SU-DHL-6 (cell line): ENCODE measurements around the gene NEBL.

Experiments used
- H2AFZ ChIP-seq: fragments of 200-600 bp; sonication (generic); 2 replicates; pipeline ENCODE4 v1.6.1; 2014; ENCODE audit warnings: low read depth, mild to moderate bottlenecking, moderate library complexity, mixed read lengths, antibody characterized with exemption, low read length; ENCODE audit not compliant: severe bottlenecking
- H3F3A ChIP-seq: fragments of 200-600 bp; shearing (Covaris generic); 2 replicates; pipeline ENCODE4 v1.6.0; 2016; ENCODE audit warnings: antibody characterized with exemption, mild to moderate bottlenecking; ENCODE audit not compliant: insufficient read depth
- H3K27ac ChIP-seq: fragments of 200-600 bp; sonication (generic); 2 replicates; pipeline ENCODE4 v1.5.1; 2016; ENCODE audit warnings: low read depth, mild to moderate bottlenecking, low read length, moderate library complexity, mixed read lengths
- H3K27me3 ChIP-seq: fragments of 200-600 bp; sonication (generic), shearing (Covaris generic); 2 replicates; pipeline ENCODE4 v1.6.0; 2014; ENCODE audit warnings: mild to moderate bottlenecking, low read length
- H3K36me3 ChIP-seq: fragments of 200-600 bp; sonication (generic); 2 replicates; pipeline ENCODE4 v1.6.1; 2014; ENCODE audit warnings: mild to moderate bottlenecking, low read length, mixed read lengths
- H3K4me2 ChIP-seq: fragments of 300-600, 200-600 bp; shearing (Covaris generic), sonication (generic); 2 replicates; pipeline ENCODE4 v1.6.0; 2014; ENCODE audit warnings: low read length, low read depth, mild to moderate bottlenecking; ENCODE audit not compliant: poor library complexity, severe bottlenecking
- H3K4me3 ChIP-seq: fragments of 200-600 bp; sonication (generic); 2 replicates; pipeline ENCODE4 v1.5.1; 2014; ENCODE audit warnings: antibody characterized with exemption, low read length, mild to moderate bottlenecking, mixed read lengths; ENCODE audit not compliant: insufficient read depth, poor library complexity, severe bottlenecking
- H3K79me2 ChIP-seq: fragments of 200-600 bp; sonication (generic); 2 replicates; pipeline ENCODE4 v1.6.1; 2014; ENCODE audit warnings: mild to moderate bottlenecking, low read length, moderate library complexity; ENCODE audit not compliant: insufficient read depth
- H3K9ac ChIP-seq: fragments of 200-600 bp; sonication (generic); 2 replicates; pipeline ENCODE4 v1.7.0; 2014; ENCODE audit warnings: mild to moderate bottlenecking, low read length
- H3K9me2 ChIP-seq: fragments of 200-600 bp; sonication (generic); replicated peaks from 2 replicates; pipeline ENCODE4 v1.6.1; 2014; ENCODE audit warnings: low read length; ENCODE audit not compliant: insufficient read depth
- H3K9me3 ChIP-seq: fragments of 200-600 bp; sonication (generic); 2 replicates; pipeline ENCODE4 v1.6.1; 2014; ENCODE audit warnings: low read length, mixed read lengths; ENCODE audit not compliant: insufficient read depth
- H4K20me1 ChIP-seq: fragments of 200-600 bp; sonication (generic); 2 replicates; pipeline ENCODE4 v1.6.1; 2014; ENCODE audit warnings: low read depth, mild to moderate bottlenecking, antibody characterized with exemption, low read length, moderate library complexity, mixed read lengths
- CTCF ChIP-seq: fragments of 200-600 bp; sonication (generic); IDR thresholded peaks from one replicate; pipeline ENCODE4 v1.5.1; 2017; ENCODE audit warnings: antibody characterized with exemption, mild to moderate bottlenecking, low read length, moderate library complexity; ENCODE audit not compliant: insufficient read depth, poor library complexity, severe bottlenecking
- EZH2phosphoT487 ChIP-seq: fragments of 200-600 bp; sonication (generic), shearing (Covaris generic); conservative IDR thresholded peaks from 2 replicates; pipeline ENCODE4 v1.6.1; 2018; ENCODE audit warnings: mild to moderate bottlenecking, antibody characterized with exemption, low read length, moderate library complexity, mixed read lengths

NEBL gene

DNA sequence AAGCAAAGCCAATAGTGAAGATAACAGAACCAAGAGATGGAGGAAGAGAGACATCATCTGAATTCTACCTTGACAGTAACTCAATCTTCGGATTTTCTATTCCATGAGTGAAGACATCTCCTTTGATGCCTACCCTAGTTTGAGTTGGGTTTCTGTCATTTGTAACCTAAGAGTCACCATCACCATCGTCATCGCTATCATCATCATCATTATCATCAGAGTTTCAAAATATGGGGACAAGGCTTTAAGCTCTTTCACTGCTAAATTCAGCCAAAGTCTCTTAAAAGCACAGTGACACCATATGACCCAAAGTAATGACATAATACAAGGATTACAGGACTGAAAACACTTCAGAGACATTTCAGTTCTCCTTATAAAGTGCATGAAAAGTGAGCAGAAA lies 57.2 kb downstream of the NEBL start:
- H2AFZ ChIP-seq, result no peak overlapping the region
- H3K9me3 ChIP-seq, result no peaks in the 10 kb centered on the region
- H3K36me3 ChIP-seq, result no peaks in the 10 kb centered on the region
- H3K79me2 ChIP-seq, result no peaks in the 10 kb centered on the region
- no peaks in the 10 kb centered on the region for H3F3A ChIP-seq
- H3K9me2 ChIP-seq, result no peaks in the 10 kb centered on the region
- TF ChIP-seq CTCF (no peak), EZH2phosphoT487 (no peak)
- no peak overlapping the region for H3K4me3 ChIP-seq
- H3K9ac ChIP-seq, result no peak overlapping the region
- H3K27me3 ChIP-seq, result no peaks in the 10 kb centered on the region
- H4K20me1 ChIP-seq, result no peaks in the 10 kb centered on the region
- H3K27ac ChIP-seq, result no peak overlapping the region
- H3K4me2 ChIP-seq, result no peak overlapping the region

GRCh38 chr10:20839141-20839540 lies 58.0 kb downstream of the NEBL start:
- no peak overlapping the region for H3K4me3 ChIP-seq
- H4K20me1 ChIP-seq, result no peaks in the 10 kb centered on the region
- no peak for TF ChIP-seq CTCF
- TF ChIP-seq EZH2phosphoT487, result no peak
- H2AFZ ChIP-seq, result no peak overlapping the region
- no peak overlapping the region for H3K4me2 ChIP-seq
- no peak overlapping the region for H3K27ac ChIP-seq
- no peaks in the 10 kb centered on the region for H3K9me3 ChIP-seq
- no peaks in the 10 kb centered on the region for H3K27me3 ChIP-seq
- no peak overlapping the region for H3K9ac ChIP-seq
- no peaks in the 10 kb centered on the region for H3F3A ChIP-seq
- no peaks in the 10 kb centered on the region for H3K79me2 ChIP-seq
- no peaks in the 10 kb centered on the region for H3K9me2 ChIP-seq
- H3K36me3 ChIP-seq, result no peaks in the 10 kb centered on the region

DNA sequence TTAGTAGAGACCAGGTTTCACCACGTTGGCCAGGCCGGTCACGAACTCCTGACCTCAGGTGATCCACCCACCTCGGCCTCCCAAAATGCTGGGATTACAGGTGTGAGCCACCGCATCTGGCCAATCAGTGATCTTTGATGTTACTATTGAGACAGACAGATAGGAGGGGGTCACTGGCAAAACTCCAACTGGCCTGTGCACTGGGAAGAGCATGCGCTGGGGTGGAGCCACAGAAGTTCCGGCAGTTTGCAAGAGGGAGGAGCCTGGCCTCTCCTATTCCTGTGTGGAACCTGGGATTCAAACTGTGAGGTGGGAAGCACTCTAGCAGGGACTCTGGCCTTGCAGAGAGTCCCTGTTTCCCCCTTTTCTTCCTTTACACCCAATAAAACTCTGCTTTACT lies 60.7 kb downstream of the NEBL start:
- Histone ChIP-seq H3F3A (no peaks in the 10 kb centered on the region), H3K79me2 (no peaks in the 10 kb centered on the region), H3K9me2 (no peaks in the 10 kb centered on the region), H3K27me3 (no peaks in the 10 kb centered on the region), H3K27ac (no peak overlapping the region), H2AFZ (no peak overlapping the region), H3K4me3 (no peak overlapping the region), H3K9ac (no peak overlapping the region), H4K20me1 (no peaks in the 10 kb centered on the region), H3K36me3 (no peaks in the 10 kb centered on the region), H3K4me2 (no peak overlapping the region), H3K9me3 (no peaks in the 10 kb centered on the region)
- no peak for TF ChIP-seq EZH2phosphoT487
- no peak for TF ChIP-seq CTCF

GRCh38 chr10:20835335-20835734 lies 61.8 kb downstream of the NEBL start:
- Histone ChIP-seq H3K4me3 (no peak overlapping the region), H3K27me3 (no peaks in the 10 kb centered on the region), H3K9ac (no peak overlapping the region), H3K4me2 (no peak overlapping the region), H3K9me2 (no peaks in the 10 kb centered on the region), H4K20me1 (no peaks in the 10 kb centered on the region), H3K9me3 (no peaks in the 10 kb centered on the region), H3K27ac (no peak overlapping the region), H3F3A (no peaks in the 10 kb centered on the region), H3K36me3 (no peaks in the 10 kb centered on the region), H2AFZ (no peak overlapping the region), H3K79me2 (no peaks in the 10 kb centered on the region)
- no peak for TF ChIP-seq EZH2phosphoT487
- TF ChIP-seq CTCF, result no peak
